Breast epithelium (tissue), 4 donors: ENCODE data around the gene FBXW10B. TPM values are rescaled to one million over a fixed set of nuclear protein-coding genes. Genes with fewer than 3 reads are reported as not detected.
"Not testable (repeated sequence)": the region's sequence is repeated elsewhere in the genome, so short reads cannot be mapped to it uniquely, and the experiment has no call there.

Experiments used
- DNase-seq, 2 donors: peaks; one replicate each; pipeline ENCODE4 v3.0.0-alpha.2; 2019; ENCODE audit warnings: low spot score in 2 of 2
- H3K27ac ChIP-seq, 2 donors: fragments of 200-600 bp; sonication (generic) in 1 of 2; one replicate each; pipeline ENCODE4 v1.5.1; 2016 to 2019; ENCODE audit warnings: mild to moderate bottlenecking in 1 of 2
- H3K27me3 ChIP-seq, 2 donors: fragments of 200-600 bp; sonication (generic) in 1 of 2; one replicate each; pipeline versions ENCODE4 v1.5.1 to v1.6.0; 2017 to 2019; ENCODE audit warnings: control low read depth in 1 of 2, mild to moderate bottlenecking in 1 of 2
- H3K36me3 ChIP-seq: fragments of 200-600 bp; one replicate; pipeline ENCODE4 v1.5.1; 2019
- H3K4me1 ChIP-seq, 2 donors: fragments of 200-600 bp; sonication (generic); one replicate each; pipeline ENCODE4 v1.5.1; 2016 to 2019; ENCODE audit warnings: control low read depth in 1 of 2
- H3K4me3 ChIP-seq, 3 donors: fragments of 200-600 bp; sonication (generic); 1 replicate in 2 of 3; 2 replicates in 1 of 3; pipeline ENCODE4 v1.5.1; 2016 to 2019; ENCODE audit warnings: mild to moderate bottlenecking in 3 of 3, moderate library complexity in 2 of 3
- H3K9me3 ChIP-seq, 2 donors: fragments of 200-600 bp; sonication (generic) in 1 of 2; one replicate each; pipeline ENCODE4 v1.5.1; 2016 to 2019; ENCODE audit warnings: control low read depth in 1 of 2
- POLR2A ChIP-seq: fragments of 450-650 bp; IDR thresholded peaks from one replicate; pipeline ENCODE4 v1.6.1; 2016; ENCODE audit warnings: antibody characterized with exemption, mild to moderate bottlenecking, moderate library complexity
- POLR2AphosphoS5 ChIP-seq, 3 donors: sonication (generic); formaldehyde crosslinking; IDR thresholded peaks; one replicate each; pipeline ENCODE4 v1.6.1; 2017; ENCODE audit warnings: antibody characterized with exemption in 3 of 3
- intact Hi-C: fragments of 100-400 bp; cut with DNase I; formaldehyde crosslinking; loops from one replicate; pipeline ENCODE4 v1.15.1; 2023; ENCODE audit warnings: low total_unique reads
- total RNA-seq, 3 donors: library from RNA; depleted of rRNA; stranded (reverse); fragments of >200 nt; gene quantifications; one replicate each; pipeline ENCODE4 v1.1.0, GENCODE V29; 2016
- TF ChIP-seq, protein P1 (sequence below), 3 donors: fragments of 450-650 bp; IDR thresholded peaks; one replicate each; pipeline ENCODE4 v1.5.1; 2016 to 2017; ENCODE audit warnings: antibody characterized with exemption in 3 of 3, mild to moderate bottlenecking in 3 of 3, moderate library complexity in 3 of 3

FBXW10B gene
- 1 to 10 TPM in 1 of 3 donors, under 1 TPM in 1, not detected in 1; 0.48 to 4.9 TPM for total RNA-seq

DNA sequence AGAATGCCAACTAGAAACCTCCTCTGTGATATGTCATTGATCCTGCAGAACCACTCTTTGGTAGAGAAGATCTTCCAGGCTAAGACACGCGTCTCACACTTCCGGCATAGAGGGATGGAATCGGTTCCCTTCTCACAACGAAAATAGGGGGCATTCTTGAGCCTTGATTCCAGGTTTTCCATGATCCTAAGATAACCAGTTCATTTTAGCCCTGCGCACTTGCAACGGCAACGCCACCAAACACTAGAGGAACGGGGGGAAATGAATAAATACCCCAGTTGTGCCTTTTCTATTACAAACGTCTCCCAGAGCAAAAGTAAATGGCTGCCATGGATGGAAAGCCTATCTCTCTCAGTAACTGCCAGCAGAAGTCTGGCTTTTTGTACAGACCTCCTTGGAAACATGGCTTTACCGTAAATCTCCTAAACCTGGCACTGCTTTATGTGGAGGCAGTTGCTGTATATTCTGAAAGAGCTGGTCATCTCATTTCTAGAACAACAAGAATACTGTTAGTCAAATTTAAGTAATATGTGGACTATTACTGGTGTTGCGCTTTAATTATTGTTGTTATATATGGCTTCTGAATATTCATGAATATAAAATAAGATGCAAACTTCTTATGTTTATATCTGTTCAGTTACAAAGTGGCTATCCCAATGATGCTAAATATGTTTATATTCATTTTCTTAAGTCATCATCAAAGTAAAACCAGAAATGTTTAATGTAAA lies at the start of gene FBXW10B:
Gene FBXW10B, minus strand, starts transcription at position 374 of the 728 bp plus-strand sequence. Its CDS starts 192 bp downstream, at position 182.
- intact Hi-C loops, H3K9me3 ChIP-seq, H3K4me1 ChIP-seq, H3K36me3 ChIP-seq, H3K27me3 ChIP-seq, DNase-seq, H3K27ac ChIP-seq: not testable (repeated sequence)
- H3K4me3 ChIP-seq: peak within 1 kb of the TSS in 2 of 3 donors; percentile 35 to 47

DNA sequence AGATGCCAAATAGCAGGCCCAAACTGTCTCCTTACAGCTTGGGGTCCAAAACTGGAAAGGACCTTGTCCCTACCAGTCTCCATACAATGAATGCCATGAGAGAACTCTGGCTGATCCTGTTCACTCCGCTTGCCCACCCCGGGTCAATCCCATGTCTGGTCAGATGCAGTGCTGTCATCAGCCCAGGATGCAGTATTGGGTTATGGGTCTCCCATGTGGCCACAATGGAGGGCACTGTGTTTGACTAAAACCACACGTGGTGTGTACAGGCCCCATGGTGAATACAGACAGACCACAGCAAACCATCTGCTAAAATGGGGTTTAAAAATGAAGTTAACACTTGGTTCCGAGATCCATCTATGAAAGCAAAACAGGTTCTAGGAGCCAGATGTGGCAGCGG lies 44.2 kb upstream of the FBXW10B start:
- Histone ChIP-seq H3K27me3 (no peaks in the 10 kb centered on the region), H3K4me3 (no peak overlapping the region), H3K4me1 (no peaks in the 10 kb centered on the region), H3K9me3 (no peaks in the 10 kb centered on the region), H3K36me3 (no peaks in the 10 kb centered on the region), H3K27ac (no peak overlapping the region)
- TF ChIP-seq POLR2A: no peak
- TF ChIP-seq POLR2AphosphoS5 (IDR thresholded peaks at IDR 0.05): no peak
- TF ChIP-seq, protein P1, sequence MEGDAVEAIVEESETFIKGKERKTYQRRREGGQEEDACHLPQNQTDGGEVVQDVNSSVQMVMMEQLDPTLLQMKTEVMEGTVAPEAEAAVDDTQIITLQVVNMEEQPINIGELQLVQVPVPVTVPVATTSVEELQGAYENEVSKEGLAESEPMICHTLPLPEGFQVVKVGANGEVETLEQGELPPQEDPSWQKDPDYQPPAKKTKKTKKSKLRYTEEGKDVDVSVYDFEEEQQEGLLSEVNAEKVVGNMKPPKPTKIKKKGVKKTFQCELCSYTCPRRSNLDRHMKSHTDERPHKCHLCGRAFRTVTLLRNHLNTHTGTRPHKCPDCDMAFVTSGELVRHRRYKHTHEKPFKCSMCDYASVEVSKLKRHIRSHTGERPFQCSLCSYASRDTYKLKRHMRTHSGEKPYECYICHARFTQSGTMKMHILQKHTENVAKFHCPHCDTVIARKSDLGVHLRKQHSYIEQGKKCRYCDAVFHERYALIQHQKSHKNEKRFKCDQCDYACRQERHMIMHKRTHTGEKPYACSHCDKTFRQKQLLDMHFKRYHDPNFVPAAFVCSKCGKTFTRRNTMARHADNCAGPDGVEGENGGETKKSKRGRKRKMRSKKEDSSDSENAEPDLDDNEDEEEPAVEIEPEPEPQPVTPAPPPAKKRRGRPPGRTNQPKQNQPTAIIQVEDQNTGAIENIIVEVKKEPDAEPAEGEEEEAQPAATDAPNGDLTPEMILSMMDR (IDR thresholded peaks at IDR 0.05): no peak
- DNase-seq: no peak
- intact Hi-C loops: no loop called here

DNA sequence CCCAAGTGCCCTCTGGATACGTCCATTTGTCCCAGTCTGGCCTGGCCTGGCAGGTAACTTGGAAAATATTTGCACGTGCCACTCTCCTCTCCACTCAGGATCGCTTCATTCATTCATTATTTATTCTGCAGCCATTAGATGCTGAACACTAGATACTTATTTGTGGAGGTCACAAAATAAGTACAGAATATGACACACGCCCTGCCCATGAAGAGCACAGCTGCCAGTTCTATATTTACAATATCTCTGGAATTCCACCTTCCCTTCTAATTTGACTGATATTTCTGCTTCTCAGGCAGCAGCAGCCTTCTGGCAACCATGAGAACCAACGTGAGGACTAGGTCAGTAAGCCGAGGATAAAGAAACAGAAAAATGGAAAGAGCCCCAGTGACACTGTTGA lies 43.7 kb upstream of the FBXW10B start:
- TF ChIP-seq POLR2A (no peak), POLR2AphosphoS5 (IDR thresholded peaks at IDR 0.05) (no peak)
- TF ChIP-seq, protein P1 (IDR thresholded peaks at IDR 0.05): no peak
- no peak overlapping the region for H3K4me3 ChIP-seq
- intact Hi-C loops: no loop called here

GRCh38 chr17:15662681-15663080 lies 43.2 kb upstream of the FBXW10B start:
- Histone ChIP-seq H3K9me3 (no peaks in the 10 kb centered on the region), H3K27ac (no peak overlapping the region), H3K27me3 (no peaks in the 10 kb centered on the region), H3K4me3 (no peak overlapping the region), H3K4me1 (no peaks in the 10 kb centered on the region), H3K36me3 (no peaks in the 10 kb centered on the region)
- intact Hi-C loops: no loop called here
- TF ChIP-seq, protein P1 (IDR thresholded peaks at IDR 0.05): no peak
- TF ChIP-seq POLR2AphosphoS5 (IDR thresholded peaks at IDR 0.05) (no peak), POLR2A (no peak)
- DNase-seq: no peak

More for the DNA sequence above, 43.7 kb upstream of the FBXW10B start:
- no peak for DNase-seq
- Histone ChIP-seq H3K9me3 (no peaks in the 10 kb centered on the region), H3K36me3 (no peaks in the 10 kb centered on the region), H3K27me3 (no peaks in the 10 kb centered on the region), H3K27ac (no peak overlapping the region), H3K4me1 (no peaks in the 10 kb centered on the region)

GRCh38 chr17:15660077-15660476 lies 40.6 kb upstream of the FBXW10B start:
- Histone ChIP-seq H3K4me3 (no peak overlapping the region), H3K27me3 (no peaks in the 10 kb centered on the region), H3K9me3 (no peaks in the 10 kb centered on the region), H3K27ac (peak overlapping the region; percentile 60 to 74), H3K4me1 (no peaks in the 10 kb centered on the region), H3K36me3 (no peaks in the 10 kb centered on the region)
- no peak for DNase-seq
- intact Hi-C loops: no loop called here
- TF ChIP-seq, protein P1 (IDR thresholded peaks at IDR 0.05): no peak
- TF ChIP-seq POLR2AphosphoS5 (IDR thresholded peaks at IDR 0.05) (no peak), POLR2A (no peak)
